ENCODE measurements around the gene DROSHA.

The DROSHA gene

GRCh38 chr5:31469886-31470285, 62.0 kb downstream of the DROSHA start:
- no peak for TF ChIP-seq ZNF274 (IDR thresholded peaks at IDR 0.05; ENCODE audit: low read depth, low read length)
- H3K4me3 ChIP-seq (ENCODE audit: low read length) = no peak overlapping the region

GRCh38 chr5:31469466-31469865, 62.4 kb downstream of the DROSHA start:
- H3K4me3 ChIP-seq (ENCODE audit: low read length) = no peak overlapping the region
- no peak for TF ChIP-seq ZNF274 (IDR thresholded peaks at IDR 0.05; ENCODE audit: low read depth, low read length)

GRCh38 chr5:31465291-31465690, 66.6 kb downstream of the DROSHA start:
- TF ChIP-seq ZNF274 (IDR thresholded peaks at IDR 0.05; ENCODE audit: low read depth, low read length) = no peak
- no peak overlapping the region for H3K4me3 ChIP-seq (ENCODE audit: low read length)

- TF ChIP-seq ZNF274 (IDR thresholded peaks at IDR 0.05; ENCODE audit: low read depth, low read length) = no peak
- no peak overlapping the region for H3K4me3 ChIP-seq (ENCODE audit: low read length)
Observed at GRCh38 chr5:31464081-31464480, 67.8 kb downstream of the DROSHA start.

GRCh38 chr5:31463351-31463750, 68.5 kb downstream of the DROSHA start:
- no peak overlapping the region for H3K4me3 ChIP-seq (ENCODE audit: low read length)
- TF ChIP-seq ZNF274 (IDR thresholded peaks at IDR 0.05; ENCODE audit: low read depth, low read length) = no peak

GRCh38 chr5:31459594-31459993, 72.3 kb downstream of the DROSHA start:
- H3K4me3 ChIP-seq (ENCODE audit: low read length) = no peak overlapping the region
- no peak for TF ChIP-seq ZNF274 (IDR thresholded peaks at IDR 0.05; ENCODE audit: low read depth, low read length)

GRCh38 chr5:31455172-31455571, 76.7 kb downstream of the DROSHA start:
- no peak for TF ChIP-seq ZNF274 (IDR thresholded peaks at IDR 0.05; ENCODE audit: low read depth, low read length)
- H3K4me3 ChIP-seq (ENCODE audit: low read length) = no peak overlapping the region

- no peak overlapping the region for H3K4me3 ChIP-seq (ENCODE audit: low read length)
Observed at GRCh38 chr5:31453522-31453921, 78.4 kb downstream of the DROSHA start.

GRCh38 chr5:31452314-31452713, 79.6 kb downstream of the DROSHA start:
- TF ChIP-seq ZNF274 (IDR thresholded peaks at IDR 0.05; ENCODE audit: low read depth, low read length) = no peak
- H3K4me3 ChIP-seq (ENCODE audit: low read length) = no peak overlapping the region

More at GRCh38 chr5:31453522-31453921, 78.4 kb downstream of the DROSHA start:
- no peak for TF ChIP-seq ZNF274 (IDR thresholded peaks at IDR 0.05; ENCODE audit: low read depth, low read length)

GRCh38 chr5:31449962-31450361, 81.9 kb downstream of the DROSHA start:
- H3K4me3 ChIP-seq (ENCODE audit: low read length) = no peak overlapping the region
- no peak for TF ChIP-seq ZNF274 (IDR thresholded peaks at IDR 0.05; ENCODE audit: low read depth, low read length)

GRCh38 chr5:31449174-31449573, 82.7 kb downstream of the DROSHA start:
- H3K4me3 ChIP-seq (ENCODE audit: low read length) = no peak overlapping the region
- TF ChIP-seq ZNF274 (IDR thresholded peaks at IDR 0.05; ENCODE audit: low read depth, low read length) = no peak

- no peak for TF ChIP-seq ZNF274 (IDR thresholded peaks at IDR 0.05; ENCODE audit: low read depth, low read length)
- H3K4me3 ChIP-seq (ENCODE audit: low read length) = no peak overlapping the region
Observed at GRCh38 chr5:31445041-31445600, 86.8 kb downstream of the DROSHA start.

- H3K4me3 ChIP-seq (ENCODE audit: low read length) = no peak overlapping the region
- no peak for TF ChIP-seq ZNF274 (IDR thresholded peaks at IDR 0.05; ENCODE audit: low read depth, low read length)
Observed at GRCh38 chr5:31443572-31443971, 88.3 kb downstream of the DROSHA start.

GRCh38 chr5:31442058-31442745, 89.7 kb downstream of the DROSHA start:
- no peak for TF ChIP-seq ZNF274 (IDR thresholded peaks at IDR 0.05; ENCODE audit: low read depth, low read length)
- H3K4me3 ChIP-seq (ENCODE audit: low read length) = no peak overlapping the region

GRCh38 chr5:31436851-31437250, 95.0 kb downstream of the DROSHA start:
- TF ChIP-seq ZNF274 (IDR thresholded peaks at IDR 0.05; ENCODE audit: low read depth, low read length) = no peak
- H3K4me3 ChIP-seq (ENCODE audit: low read length) = no peak overlapping the region

- no peak for TF ChIP-seq ZNF274 (IDR thresholded peaks at IDR 0.05; ENCODE audit: low read depth, low read length)
- no peak overlapping the region for H3K4me3 ChIP-seq (ENCODE audit: low read length)
Observed at GRCh38 chr5:31435730-31436129, 96.2 kb downstream of the DROSHA start.

Measured in GM08714 (cell line).